DMS53 (cell line): ENCODE results near the gene AIFM3.

Source experiments
- DNase-seq: peaks from one replicate; lab custom pipeline; 2025; lab: John Stamatoyannopoulos, UW

The AIFM3 gene

GRCh38 chr22:21028277-21029251 lies 61.5 kb downstream of the AIFM3 start:
- no peak for DNase-seq

- no peak for DNase-seq
Observed at GRCh38 chr22:21029486-21030025, 62.5 kb downstream of the AIFM3 start.

GRCh38 chr22:21030032-21030431 lies 63.0 kb downstream of the AIFM3 start:
- no peak for DNase-seq
